ENCODE measurements around the gene ATP8A1.

ATP8A1 gene

DNA sequence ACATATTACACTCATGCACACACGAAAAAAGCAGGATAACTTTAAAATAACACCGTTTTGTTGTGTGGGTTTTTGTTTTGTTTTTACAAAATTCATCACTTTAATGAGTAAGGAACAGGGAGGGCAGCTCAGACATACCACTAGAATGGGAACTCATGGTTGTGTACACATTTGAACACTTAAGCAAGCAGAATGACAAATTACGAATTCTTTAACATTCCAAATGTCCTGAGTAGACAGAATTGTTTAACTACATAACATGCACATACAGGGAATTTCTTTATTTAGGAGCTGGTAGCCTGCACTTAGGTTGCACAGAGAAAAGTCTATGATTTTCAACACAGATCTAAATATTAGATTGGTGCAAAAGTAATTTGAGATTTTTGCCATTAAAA, 96.4 kb downstream of the ATP8A1 start:
- no peak for DNase-seq (ENCODE audit: low spot score)
- TF ChIP-seq, protein P1, sequence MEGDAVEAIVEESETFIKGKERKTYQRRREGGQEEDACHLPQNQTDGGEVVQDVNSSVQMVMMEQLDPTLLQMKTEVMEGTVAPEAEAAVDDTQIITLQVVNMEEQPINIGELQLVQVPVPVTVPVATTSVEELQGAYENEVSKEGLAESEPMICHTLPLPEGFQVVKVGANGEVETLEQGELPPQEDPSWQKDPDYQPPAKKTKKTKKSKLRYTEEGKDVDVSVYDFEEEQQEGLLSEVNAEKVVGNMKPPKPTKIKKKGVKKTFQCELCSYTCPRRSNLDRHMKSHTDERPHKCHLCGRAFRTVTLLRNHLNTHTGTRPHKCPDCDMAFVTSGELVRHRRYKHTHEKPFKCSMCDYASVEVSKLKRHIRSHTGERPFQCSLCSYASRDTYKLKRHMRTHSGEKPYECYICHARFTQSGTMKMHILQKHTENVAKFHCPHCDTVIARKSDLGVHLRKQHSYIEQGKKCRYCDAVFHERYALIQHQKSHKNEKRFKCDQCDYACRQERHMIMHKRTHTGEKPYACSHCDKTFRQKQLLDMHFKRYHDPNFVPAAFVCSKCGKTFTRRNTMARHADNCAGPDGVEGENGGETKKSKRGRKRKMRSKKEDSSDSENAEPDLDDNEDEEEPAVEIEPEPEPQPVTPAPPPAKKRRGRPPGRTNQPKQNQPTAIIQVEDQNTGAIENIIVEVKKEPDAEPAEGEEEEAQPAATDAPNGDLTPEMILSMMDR (IDR thresholded peaks at IDR 0.05; ENCODE audit: extremely low read depth, insufficient read depth, missing control alignments) = no peak
- in situ Hi-C loops (cut with MboI; ENCODE audit: low pct_unique_long_range_greater_than_20kb, low sequenced_read_pairs, unreplicated experiment) = loop anchor here (10.0 to 25.0 kb wide), 2 partner anchors 184 to 302 kb away; no protein-coding TSS in a partner anchor

DNA sequence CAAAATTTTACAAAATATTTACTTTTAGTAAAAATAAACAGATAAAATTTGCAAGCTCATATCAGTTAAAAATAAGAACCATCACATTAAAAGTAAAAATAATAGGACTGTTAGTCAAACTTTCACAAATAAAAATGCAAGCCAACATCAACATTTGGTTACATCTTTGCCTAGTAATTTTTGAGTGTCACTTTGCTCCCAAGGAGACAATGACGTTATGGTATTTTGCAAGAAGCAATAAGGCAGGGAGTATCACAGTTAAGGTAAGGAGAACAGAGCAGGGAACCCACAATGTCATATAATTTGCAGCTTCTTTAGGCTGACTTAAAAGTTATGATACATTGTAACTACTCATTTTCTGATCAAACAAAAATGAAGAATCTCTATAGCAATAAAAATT, 98.7 kb downstream of the ATP8A1 start:
- TF ChIP-seq, protein P1 (IDR thresholded peaks at IDR 0.05; ENCODE audit: extremely low read depth, insufficient read depth, missing control alignments) = no peak
- in situ Hi-C loops (cut with MboI; ENCODE audit: low pct_unique_long_range_greater_than_20kb, low sequenced_read_pairs, unreplicated experiment) = loop anchor here (25.0 kb wide), 1 partner anchor 304 kb away; no protein-coding TSS in a partner anchor

GRCh38 chr4:42555828-42556227, 101.1 kb downstream of the ATP8A1 start:
- DNase-seq (ENCODE audit: low spot score) = no peak
- TF ChIP-seq, protein P1 (IDR thresholded peaks at IDR 0.05; ENCODE audit: extremely low read depth, insufficient read depth, missing control alignments) = no peak
- in situ Hi-C loops (cut with MboI; ENCODE audit: low pct_unique_long_range_greater_than_20kb, low sequenced_read_pairs, unreplicated experiment) = loop anchor here (25.0 kb wide), 1 partner anchor 306 kb away; no protein-coding TSS in a partner anchor

More for the DNA sequence above, 98.7 kb downstream of the ATP8A1 start:
- DNase-seq (ENCODE audit: low spot score) = no peak

GRCh38 chr4:42554072-42554471, 102.8 kb downstream of the ATP8A1 start:
- in situ Hi-C loops (cut with MboI; ENCODE audit: low pct_unique_long_range_greater_than_20kb, low sequenced_read_pairs, unreplicated experiment) = loop anchor here (25.0 kb wide), 1 partner anchor 308 kb away; no protein-coding TSS in a partner anchor

DNA sequence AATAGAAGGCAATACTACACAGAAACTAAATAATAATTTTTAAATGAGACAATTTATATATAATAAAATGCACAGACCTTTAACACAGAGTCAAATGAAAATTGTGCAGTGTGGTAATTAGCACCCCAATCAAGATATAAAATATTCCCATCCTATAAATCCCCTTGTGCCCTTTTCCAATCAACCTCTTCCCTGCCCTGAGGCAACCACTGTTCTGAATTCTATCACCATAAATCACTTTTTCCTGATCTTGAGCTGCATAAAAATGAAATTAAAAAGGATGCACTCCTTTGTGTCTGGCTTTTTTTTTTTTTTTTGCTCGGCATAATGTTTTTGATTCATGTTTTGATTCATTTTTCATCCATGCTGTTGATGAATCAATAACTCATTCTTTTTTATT, 107.0 kb downstream of the ATP8A1 start:
- in situ Hi-C loops (cut with MboI; ENCODE audit: low pct_unique_long_range_greater_than_20kb, low sequenced_read_pairs, unreplicated experiment) = loop anchor here (25.0 kb wide), 1 partner anchor 312 kb away; no protein-coding TSS in a partner anchor
- DNase-seq (ENCODE audit: low spot score) = no peak
- TF ChIP-seq, protein P1 (IDR thresholded peaks at IDR 0.05; ENCODE audit: extremely low read depth, insufficient read depth, missing control alignments) = no peak

More at GRCh38 chr4:42554072-42554471, 102.8 kb downstream of the ATP8A1 start:
- TF ChIP-seq, protein P1 (IDR thresholded peaks at IDR 0.05; ENCODE audit: extremely low read depth, insufficient read depth, missing control alignments) = no peak
- DNase-seq (ENCODE audit: low spot score) = no peak

GRCh38 chr4:42547805-42548204, 109.1 kb downstream of the ATP8A1 start:
- in situ Hi-C loops (cut with MboI; ENCODE audit: low pct_unique_long_range_greater_than_20kb, low sequenced_read_pairs, unreplicated experiment) = no loop called here
- DNase-seq (ENCODE audit: low spot score) = no peak
- TF ChIP-seq, protein P1 (IDR thresholded peaks at IDR 0.05; ENCODE audit: extremely low read depth, insufficient read depth, missing control alignments) = no peak

Data from GM13977 (cell line).